K562 (cell line): ENCODE results near the gene KBTBD13. TPM values are rescaled to one million over a fixed set of nuclear protein-coding genes. Genes with fewer than 3 reads are reported as not detected.

Source experiments
- CHD7 ChIP-seq: fragments of 200-600 bp; sonication (generic); IDR thresholded peaks from one replicate; pipeline ENCODE4 v1.6.1; 2012; ENCODE audit warnings: mild to moderate bottlenecking, low read depth, low read length, inconsistent platforms
- CREB3 ChIP-seq: fragments of 450-650 bp; conservative IDR thresholded peaks from 2 replicates; pipeline ENCODE4 v1.6.1; 2016; ENCODE audit warnings: missing genetic modification characterization, low read depth, mild to moderate bottlenecking, missing compliant biosample characterization, moderate library complexity
- NKRF ChIP-seq: fragments of 450-650 bp; IDR thresholded peaks from 2 replicates; pipeline ENCODE4 v1.6.1; 2016; ENCODE audit warnings: borderline replicate concordance
- NR4A1 ChIP-seq, 2 experiments: fragments of 250-450 bp in 1 of 2; fragments of 450-650 bp in 1 of 2; sonication (Bioruptor Pico) in 1 of 2; IDR thresholded peaks; 2 replicates each; pipeline versions ENCODE4 v1.4.0 to v1.6.1; 2016 to 2020; ENCODE audit warnings: mild to moderate bottlenecking in 2 of 2, missing compliant biosample characterization in 1 of 2, missing genetic modification characterization in 1 of 2, moderate library complexity in 1 of 2
- PHF21A ChIP-seq: fragments of 450-650 bp; IDR thresholded peaks from 2 replicates; pipeline ENCODE4 v1.6.1; 2017; ENCODE audit warnings: low read depth, borderline replicate concordance
- PURB ChIP-seq: sonication (generic); formaldehyde crosslinking; IDR thresholded peaks from 2 replicates; pipeline ENCODE4 v1.9.0; 2021; ENCODE audit warnings: low read depth, mild to moderate bottlenecking, missing genetic modification reagents
- RBM17 ChIP-seq: fragments of 200-400 bp; formaldehyde crosslinking; IDR thresholded peaks from 2 replicates; pipeline ENCODE4 v1.6.1; 2017; ENCODE audit warnings: low read depth, mild to moderate bottlenecking, low read length, borderline replicate concordance
- SIX5 ChIP-seq, 2 experiments: IDR thresholded peaks; 2 replicates each; pipeline ENCODE4 v1.6.1; 2011; ENCODE audit warnings: low read length in 2 of 2, borderline replicate concordance in 1 of 2, low read depth in 1 of 2, mild to moderate bottlenecking in 1 of 2, moderate library complexity in 1 of 2; ENCODE audit not compliant: insufficient read depth in 1 of 2
- SMARCC2 ChIP-seq: fragments of 450-650 bp; IDR thresholded peaks from 2 replicates; pipeline ENCODE4 v1.6.1; 2017; ENCODE audit warnings: antibody characterized with exemption, moderate library complexity, mild to moderate bottlenecking, low read depth
- ZNF165 ChIP-seq: fragments of 250-450 bp; sonication (Bioruptor Pico); IDR thresholded peaks from 2 replicates; pipeline ENCODE4 v1.4.0; 2020; ENCODE audit warnings: borderline replicate concordance
- ZNF79 ChIP-seq: fragments of 250-450 bp; sonication (Bioruptor Pico); IDR thresholded peaks from 2 replicates; pipeline ENCODE4 v1.4.0; 2020; ENCODE audit warnings: low read depth, mild to moderate bottlenecking, moderate library complexity
- polyA plus RNA-seq, 8 experiments: library from polyadenylated mRNA; depleted of rRNA in 4 of 8; stranded (reverse) in 5 of 8; unstranded in 3 of 8; fragments of >200 nt; fragmentation: Nextera tagmentation in 2 of 8; fragmentation: Illumina TruSeq in 1 of 8; extraction: Ambion mirVana in 2 of 8; extraction: Trizol in 1 of 8; gene quantifications; 2 replicates each; pipeline versions ENCODE4 v1.2.1 to v1.2.3, GENCODE V29; 2011 to 2014; ENCODE audit warnings: inconsistent platforms in 1 of 8, missing spikeins in 1 of 8
- total RNA-seq, 7 experiments: library from RNA; depleted of rRNA in 6 of 7; stranded (reverse); fragments of >200 nt in 6 of 7; fragmentation: Illumina TruSeq in 2 of 7; extraction: Trizol in 2 of 7; gene quantifications; 2 replicates each; pipeline versions ENCODE4 v1.2.1 to v1.2.3, GENCODE V29; 2011 to 2021; ENCODE audit warnings: low replicate concordance in 1 of 7

Gene KBTBD13
- total and polyA plus RNA-seq, 9 of the 15 experiments (the other 6 are each of a cell fraction or from before 2014, with no cell fraction given): 0.07 to 0.13 (median 0.10) TPM; not detected in 3

GRCh38 chr15:65028921-65029735 is 47.4 kb upstream of the KBTBD13 start, which contains the start of gene MTFMT (continued):
- no peak for TF ChIP-seq CREB3
- no peak for TF ChIP-seq NKRF
- no peak for TF ChIP-seq SMARCC2
- no peak for TF ChIP-seq PHF21A
- no peak for TF ChIP-seq ZNF79 (CRISPR knock-in tag)
- no peak for TF ChIP-seq RBM17
- TF ChIP-seq CHD7: no peak
- no peak for TF ChIP-seq NR4A1 (CRISPR knock-in tag; IDR thresholded peaks at IDR 0.05)
- 0 out of 2 replicates have a peak, but pooled peaks have one; percentile 22 for TF ChIP-seq NR4A1 (tag; IDR thresholded peaks at IDR 0.05)
- TF ChIP-seq ZNF165 (CRISPR knock-in tag): no peak
- TF ChIP-seq SIX5 (IDR thresholded peaks at IDR 0.05; ENCODE audit: borderline replicate concordance in 1 of 2, insufficient read depth in 1 of 2, low read depth in 1 of 2, low read length in 2 of 2): no peak
- no peak for TF ChIP-seq PURB (CRISPR knock-in tag)
